Stimulated activated CD4-positive, alpha-beta T cell treated with anti-CD3 and anti-CD28 coated beads, Interleukin-15, amount 100 ng/mL, for 1 hour (primary cell): ENCODE measurements around the gene GFOD1.

Source experiments
- DNase-seq, 2 donors: peaks; one replicate each; pipeline ENCODE4 v3.0.0-alpha.2; 2020; ENCODE audit warnings: low read depth in 1 of 2, low spot score in 1 of 2

Gene GFOD1

GRCh38 chr6:13487122-13488014, at the start of gene GFOD1:
Gene GFOD1, minus strand, starts transcription at chr6:13487600. Its CDS starts 710 bp downstream, at chr6:13486890.
- peak; percentile 40 to 70 for DNase-seq

GRCh38 chr6:13536796-13537526, 49.6 kb upstream of the GFOD1 start:
- DNase-seq = no peak

- DNase-seq = no peak
These were observed 47.9 kb upstream of the GFOD1 start for GRCh38 chr6:13535306-13535705.

GRCh38 chr6:13534536-13534935, 47.1 kb upstream of the GFOD1 start:
- DNase-seq = no peak

- DNase-seq = no peak
These were observed 44.6 kb upstream of the GFOD1 start for GRCh38 chr6:13531956-13532355.

GRCh38 chr6:13528777-13529343, 41.5 kb upstream of the GFOD1 start:
- DNase-seq = no peak

GRCh38 chr6:13528232-13528631, 40.8 kb upstream of the GFOD1 start:
- DNase-seq = no peak

- DNase-seq = no peak
These were observed 40.3 kb upstream of the GFOD1 start for GRCh38 chr6:13527671-13528056.

- no peak for DNase-seq
These were observed 39.6 kb upstream of the GFOD1 start for GRCh38 chr6:13526727-13527670.

- DNase-seq = no peak
These were observed 38.9 kb upstream of the GFOD1 start for GRCh38 chr6:13526357-13526726.

- no peak for DNase-seq
These were observed 37.6 kb upstream of the GFOD1 start for GRCh38 chr6:13524801-13525508.

- no peak for DNase-seq
These were observed 36.6 kb upstream of the GFOD1 start for GRCh38 chr6:13523826-13524622.

GRCh38 chr6:13522656-13523055, 35.3 kb upstream of the GFOD1 start:
- DNase-seq = no peak

- no peak for DNase-seq
These were observed 32.4 kb upstream of the GFOD1 start for GRCh38 chr6:13519839-13520238.

GRCh38 chr6:13517116-13517515, 29.7 kb upstream of the GFOD1 start:
- DNase-seq = no peak

GRCh38 chr6:13515912-13516311, 28.5 kb upstream of the GFOD1 start:
- DNase-seq = no peak

GRCh38 chr6:13513626-13514502, 26.5 kb upstream of the GFOD1 start:
- no peak for DNase-seq

GRCh38 chr6:13512900-13513299, 25.5 kb upstream of the GFOD1 start:
- DNase-seq = no peak
